SHP77 (cell line): ENCODE measurements around the gene COA8.

Source experiments
- DNase-seq, 2 experiments: peaks; one replicate each; lab custom pipeline; 2025; lab: John Stamatoyannopoulos, UW

Gene COA8

GRCh38 chr14:103526247-103526913, 36.4 kb upstream of the COA8 start:
- DNase-seq = no peak

GRCh38 chr14:103526914-103527248, 35.9 kb upstream of the COA8 start:
- DNase-seq = no peak

GRCh38 chr14:103527408-103528145, 35.2 kb upstream of the COA8 start:
- no peak for DNase-seq

GRCh38 chr14:103528146-103528586, 34.6 kb upstream of the COA8 start:
- DNase-seq = no peak

- peak; percentile 88 to 93 for DNase-seq
Measured at GRCh38 chr14:103528587-103529382, 34.0 kb upstream of the COA8 start, which contains the start of gene TRMT61A. Gene TRMT61A (plus strand): TSS chr14:103529196. CDS start chr14:103529979, 783 bp downstream.

GRCh38 chr14:103529383-103530365, 33.1 kb upstream of the COA8 start:
- DNase-seq = no peak

- DNase-seq = no peak
Measured at GRCh38 chr14:103530390-103530789, 32.4 kb upstream of the COA8 start.

GRCh38 chr14:103530831-103531230, 31.9 kb upstream of the COA8 start:
- DNase-seq = no peak

- DNase-seq = no peak
Measured at GRCh38 chr14:103531421-103532215, 31.1 kb upstream of the COA8 start.

GRCh38 chr14:103532216-103533136, 30.3 kb upstream of the COA8 start:
- DNase-seq = no peak

GRCh38 chr14:103533137-103533998, 29.4 kb upstream of the COA8 start:
- no peak for DNase-seq

GRCh38 chr14:103533999-103534575, 28.7 kb upstream of the COA8 start:
- no peak for DNase-seq

- DNase-seq = no peak
Measured at GRCh38 chr14:103534576-103535061, 28.1 kb upstream of the COA8 start.

- no peak for DNase-seq
Measured at GRCh38 chr14:103535081-103535890, 27.5 kb upstream of the COA8 start.

GRCh38 chr14:103535891-103536565, 26.7 kb upstream of the COA8 start:
- DNase-seq = no peak

- no peak for DNase-seq
Measured at GRCh38 chr14:103536693-103537092, 26.1 kb upstream of the COA8 start.
